Measurements from ENCODE around the gene NOTCH4. TPM values are rescaled to one million over a fixed set of nuclear protein-coding genes. Genes with fewer than 3 reads are reported as not detected.

The NOTCH4 gene
- total and polyA plus RNA-seq, 2 of the 4 experiments (the other 2 are of a cell fraction), result 0.96 to 1.3 TPM

- Histone ChIP-seq H2AK5ac (ENCODE audit: low read depth, low read length) (no peak overlapping the region), H4K5ac (ENCODE audit: low read depth, low read length) (no peak overlapping the region), H3K4me3 (ENCODE audit: insufficient read depth, low read depth, low read length) (no peak overlapping the region), H4K20me1 (ENCODE audit: insufficient read depth, low read length) (no peaks in the 10 kb centered on the region), H3K27ac (ENCODE audit: insufficient read depth, low read length) (no peak overlapping the region), H3K4me1 (ENCODE audit: control insufficient read depth, insufficient read depth, low read length) (no peaks in the 10 kb centered on the region), H2BK120ac (ENCODE audit: low read depth, low read length) (no peak overlapping the region), H3K36me3 (ENCODE audit: control insufficient read depth, insufficient read depth, low read length) (no peaks in the 10 kb centered on the region), H3K4me2 (ENCODE audit: low read depth, low read length) (no peak overlapping the region), H4K8ac (ENCODE audit: low read depth in 2 of 2, low read length in 2 of 2) (no peak overlapping the region), H3K4ac (ENCODE audit: low read depth, low read length) (no peak overlapping the region), H3K27me3 (ENCODE audit: control insufficient read depth, insufficient read depth, low read length) (peaks cover 8% of the 10 kb centered on the region; the same call in 1 of the 2 replicates), H3K18ac (ENCODE audit: low read depth, low read length) (no peak overlapping the region), H3K9me1 (ENCODE audit: insufficient read depth, low read length) (no peaks in the 10 kb centered on the region), H2BK15ac (ENCODE audit: low read depth, low read length) (no peak overlapping the region), H3K14ac (replicated peaks; ENCODE audit: low read depth, low read length) (no peak overlapping the region), H2AK9ac (replicated peaks; ENCODE audit: low read depth, low read length, poor library complexity) (no peak overlapping the region), H2BK20ac (ENCODE audit: low read depth, low read length) (no peak overlapping the region), H3K23ac (ENCODE audit: low read depth, low read length) (no peak overlapping the region), H2AFZ (replicated peaks; ENCODE audit: low read length, poor library complexity) (no peak overlapping the region), H3K9me3 (ENCODE audit: control insufficient read depth, insufficient read depth, low read length) (no peaks in the 10 kb centered on the region), H3K9ac (ENCODE audit: low read depth, low read length) (no peak overlapping the region), H4K91ac (ENCODE audit: insufficient read depth, low read depth, low read length) (no peak overlapping the region), H2BK5ac (ENCODE audit: low read depth, low read length, poor library complexity, severe bottlenecking) (no peak overlapping the region), H3K56ac (ENCODE audit: extremely low read depth, insufficient read depth, low read length) (no peak overlapping the region), H3K79me1 (ENCODE audit: low read depth in 1 of 2, low read length in 2 of 2) (no peaks in the 10 kb centered on the region)
- ChIA-PET CTCF (no interaction called here), POLR2A (ENCODE audit: unreplicated experiment) (no interaction called here)
- DNase-seq (no peak), ATAC-seq (ENCODE audit: low read depth) (no peak)
- in situ Hi-C loops (cut with MboI; ENCODE audit: low sequenced_read_pairs), result no loop called here
- no TSS peak for BruUV-seq (replicated peaks)
- TF ChIP-seq POLR2A (IDR thresholded peaks at IDR 0.05; ENCODE audit: low read depth, low read length) (no peak), BHLHE40 (IDR thresholded peaks at IDR 0.05; ENCODE audit: low read depth, low read length) (no peak), ELK1 (IDR thresholded peaks at IDR 0.05; ENCODE audit: borderline replicate concordance, low read depth, low read length) (no peak), NFE2L2 (IDR thresholded peaks at IDR 0.05; ENCODE audit: low read depth, low read length) (no peak), RFX5 (IDR thresholded peaks at IDR 0.05; ENCODE audit: low read depth, low read length) (no peak), SMC3 (IDR thresholded peaks at IDR 0.05; ENCODE audit: low read depth, low read length) (no peak), CEBPB (IDR thresholded peaks at IDR 0.05; ENCODE audit: low read depth, low read length) (no peak), CHD1 (IDR thresholded peaks at IDR 0.05; ENCODE audit: low read depth, low read length) (no peak), FOS (IDR thresholded peaks at IDR 0.05; ENCODE audit: low read depth, low read length) (no peak)
- dilution Hi-C loops (cut with HindIII; ENCODE audit: low sequenced_read_pairs, unreplicated experiment), result no loop called here
- intact Hi-C loops (cut with micrococcal nuclease), result no loop called here
- 60% methylated on average over 5 of the region's 5 CpGs; no CpG with 5 or more reads in 1 of the 2 experiments for WGBS, 2 experiments (ENCODE audit: extremely low coverage in 2 of 2, insufficient read length in 1 of 2)
These were observed 13.7 kb downstream of the NOTCH4 start for GRCh38 chr6:32210191-32210601.
